Panc1 (cell line): ENCODE measurements around the gene NSMCE1.

Experiments used
- SIN3A ChIP-seq: IDR thresholded peaks from 2 replicates; pipeline ENCODE4 v1.6.1; 2012; ENCODE audit warnings: low read depth, mild to moderate bottlenecking, low read length, moderate library complexity, borderline replicate concordance; ENCODE audit not compliant: insufficient read depth
- TCF7L2 ChIP-seq: IDR thresholded peaks from 2 replicates; pipeline ENCODE4 v1.6.1; 2011; ENCODE audit warnings: mild to moderate bottlenecking, low read depth, low read length, inconsistent platforms
- TF ChIP-seq, protein P1 (sequence below): fragments of 450-650 bp; IDR thresholded peaks from 2 replicates; pipeline ENCODE4 v1.5.1; 2017; ENCODE audit warnings: mild to moderate bottlenecking

- TF ChIP-seq, protein P1, sequence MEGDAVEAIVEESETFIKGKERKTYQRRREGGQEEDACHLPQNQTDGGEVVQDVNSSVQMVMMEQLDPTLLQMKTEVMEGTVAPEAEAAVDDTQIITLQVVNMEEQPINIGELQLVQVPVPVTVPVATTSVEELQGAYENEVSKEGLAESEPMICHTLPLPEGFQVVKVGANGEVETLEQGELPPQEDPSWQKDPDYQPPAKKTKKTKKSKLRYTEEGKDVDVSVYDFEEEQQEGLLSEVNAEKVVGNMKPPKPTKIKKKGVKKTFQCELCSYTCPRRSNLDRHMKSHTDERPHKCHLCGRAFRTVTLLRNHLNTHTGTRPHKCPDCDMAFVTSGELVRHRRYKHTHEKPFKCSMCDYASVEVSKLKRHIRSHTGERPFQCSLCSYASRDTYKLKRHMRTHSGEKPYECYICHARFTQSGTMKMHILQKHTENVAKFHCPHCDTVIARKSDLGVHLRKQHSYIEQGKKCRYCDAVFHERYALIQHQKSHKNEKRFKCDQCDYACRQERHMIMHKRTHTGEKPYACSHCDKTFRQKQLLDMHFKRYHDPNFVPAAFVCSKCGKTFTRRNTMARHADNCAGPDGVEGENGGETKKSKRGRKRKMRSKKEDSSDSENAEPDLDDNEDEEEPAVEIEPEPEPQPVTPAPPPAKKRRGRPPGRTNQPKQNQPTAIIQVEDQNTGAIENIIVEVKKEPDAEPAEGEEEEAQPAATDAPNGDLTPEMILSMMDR: no peak
- TF ChIP-seq TCF7L2 (no peak), SIN3A (no peak)
Measured at GRCh38 chr16:27317320-27317719, 48.7 kb upstream of the NSMCE1 start.
